Activated CD4-positive, alpha-beta T cell treated with anti-CD3 and anti-CD28 coated beads for 48 hours (primary cell): ENCODE data around the gene FAHD2A.
"Not testable (repeated sequence)": the region's sequence is repeated elsewhere in the genome, so short reads cannot be mapped to it uniquely, and the experiment has no call there.

Source experiments
- DNase-seq: peaks from one replicate; pipeline ENCODE4 v3.0.0-alpha.2; 2020

FAHD2A gene

GRCh38 chr2:95442474-95443099 lies 40.1 kb downstream of the FAHD2A start:
- not testable (repeated sequence) for DNase-seq

GRCh38 chr2:95445317-95445716 lies 42.8 kb downstream of the FAHD2A start:
- not testable (repeated sequence) for DNase-seq

DNA sequence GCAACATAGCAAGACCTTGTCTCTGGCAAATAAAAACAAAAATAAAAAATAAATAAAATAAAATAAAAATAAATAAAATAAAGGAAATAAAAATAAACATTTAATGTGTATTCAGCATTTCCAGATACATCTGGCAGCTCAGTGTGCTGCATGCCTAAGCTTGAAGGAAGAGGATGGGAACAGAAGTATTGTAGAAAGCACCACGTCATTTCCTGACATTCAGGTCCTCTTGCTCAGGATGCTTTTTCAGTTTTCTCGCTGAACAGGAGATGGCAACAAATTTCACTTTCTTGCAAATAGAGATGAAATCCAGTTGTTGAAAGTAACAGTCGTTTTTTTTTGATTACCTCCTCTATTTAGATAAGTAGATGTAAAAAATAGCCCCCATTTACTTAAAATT lies 60.8 kb downstream of the FAHD2A start:
- not testable (repeated sequence) for DNase-seq
